HCT116 (cell line): ENCODE measurements around the gene PRICKLE2. TPM values are rescaled to one million over a fixed set of nuclear protein-coding genes. Genes with fewer than 3 reads are reported as not detected.

Source experiments
- ATAC-seq: fragments of 200-7000 bp; cut with Tn5 transposase; 2 replicates; pipeline ENCODE4 v1.9.1; 2020; ENCODE audit warnings: mild to moderate bottlenecking, moderate library complexity
- BruUV-seq: library from RNA; stranded (reverse); fragments of 400-500 nt; replicated peaks from 2 replicates; lab custom pipeline; 2021; lab: Mats Ljungman, UMichigan
- CTCF ChIA-PET: fragments of 300-600 bp; sonication (Branson Sonifier 250); formaldehyde crosslinking; loops from one replicate; lab custom pipeline; 2021; ENCODE audit warnings: antibody characterized with exemption; lab: Charles Lee
- POLR2A ChIA-PET: fragments of 300-600, 350-600 bp; sonication (Branson Sonifier 250); formaldehyde crosslinking; loops from one replicate; lab custom pipeline; 2021; ENCODE audit warnings: antibody characterized with exemption; lab: Charles Lee
- RAD21 ChIA-PET, 2 experiments: fragments of 300-600 bp; sonication (Branson Sonifier 250); formaldehyde crosslinking; loops; one replicate each; lab custom pipeline; 2023; ENCODE audit warnings: low total read pairs in 2 of 2; ENCODE audit not compliant: uncharacterized antibody in 2 of 2, unreplicated experiment in 2 of 2, low non-redundant PET in 1 of 2; lab: Charles Lee
- DNase-seq: peaks from one replicate; pipeline ENCODE4 v3.0.0-alpha.2; 2010; ENCODE audit warnings: low read depth, low spot score
- H2AFZ ChIP-seq: fragments of 200-600 bp; shearing (Covaris generic), sonication (generic); 2 replicates; pipeline ENCODE4 v1.6.1; 2017; ENCODE audit warnings: low read depth, mixed run types, mixed read lengths, antibody characterized with exemption, low read length; ENCODE audit not compliant: poor library complexity, severe bottlenecking
- H3K27ac ChIP-seq: 2 replicates; pipeline ENCODE4 v1.5.1; 2012; ENCODE audit warnings: low read depth, low read length
- H3K27me3 ChIP-seq: fragments of 200-600 bp; sonication (generic); 2 replicates; pipeline ENCODE4 v1.6.1; 2016; ENCODE audit warnings: mixed run types, low read length, mixed read lengths; ENCODE audit not compliant: insufficient read depth
- H3K36me3 ChIP-seq, 2 experiments: fragments of 200-500 bp in 1 of 2; fragments of 200-600 bp in 1 of 2; sonication (Bioruptor generic) in 1 of 2; sonication (generic) in 1 of 2; 2 replicates each; pipeline versions ENCODE4 v1.5.1 to v1.6.1; 2014 to 2016; ENCODE audit warnings: low read length in 2 of 2, inconsistent platforms in 1 of 2, mixed read lengths in 1 of 2, mixed run types in 1 of 2; ENCODE audit not compliant: insufficient read depth in 2 of 2, control insufficient read depth in 1 of 2
- H3K4me1 ChIP-seq, 2 experiments: fragments of 200-600 bp in 1 of 2; sonication (generic) in 1 of 2; 2 replicates each; pipeline versions ENCODE4 v1.5.1 to v1.6.1; 2012 to 2017; ENCODE audit warnings: low read length in 2 of 2, inconsistent platforms in 1 of 2, mild to moderate bottlenecking in 1 of 2, mixed read lengths in 1 of 2, mixed run types in 1 of 2, moderate library complexity in 1 of 2; ENCODE audit not compliant: insufficient read depth in 2 of 2, control insufficient read depth in 1 of 2
- H3K4me2 ChIP-seq: fragments of 200-600 bp; sonication (generic); 2 replicates; pipeline ENCODE4 v1.6.1; 2017; ENCODE audit warnings: mixed run types, low read length, mixed read lengths
- H3K4me3 ChIP-seq, 2 experiments: fragments of 200-600 bp in 1 of 2; sonication (generic) in 1 of 2; replicated peaks in 1 of 2; 2 replicates each; pipeline ENCODE4 v1.5.1; 2011 to 2016; ENCODE audit warnings: low read length in 2 of 2, control low read depth in 1 of 2, low read depth in 1 of 2, mild to moderate bottlenecking in 1 of 2, mixed read lengths in 1 of 2, mixed run types in 1 of 2
- H3K79me2 ChIP-seq: fragments of 200-600 bp; sonication (generic); 2 replicates; pipeline ENCODE4 v1.6.1; 2017; ENCODE audit warnings: mild to moderate bottlenecking, mixed run types, low read length, moderate library complexity, mixed read lengths; ENCODE audit not compliant: insufficient read depth
- H3K9ac ChIP-seq: fragments of 200-600 bp; sonication (generic); 2 replicates; pipeline ENCODE4 v1.6.1; 2016; ENCODE audit warnings: low read length, mixed read lengths
- H3K9me2 ChIP-seq: fragments of 200-600 bp; sonication (generic), shearing (Covaris generic); 2 replicates; pipeline ENCODE4 v1.6.1; 2017; ENCODE audit warnings: mixed run types, mild to moderate bottlenecking, moderate library complexity; ENCODE audit not compliant: insufficient read depth
- H3K9me3 ChIP-seq, 2 experiments: fragments of 200-500 bp in 1 of 2; fragments of 200-600 bp in 1 of 2; sonication (Bioruptor generic) in 1 of 2; sonication (generic) in 1 of 2; 2 replicates each; pipeline ENCODE4 v1.6.1; 2014 to 2017; ENCODE audit warnings: low read length in 2 of 2, mixed read lengths in 2 of 2, inconsistent platforms in 1 of 2, low read depth in 1 of 2, mild to moderate bottlenecking in 1 of 2, mixed run types in 1 of 2, moderate library complexity in 1 of 2; ENCODE audit not compliant: control insufficient read depth in 1 of 2, insufficient read depth in 1 of 2
- H4K20me1 ChIP-seq: fragments of 200-600 bp; sonication (generic), shearing (Covaris generic); 2 replicates; pipeline ENCODE4 v1.6.1; 2017; ENCODE audit warnings: mixed run types, mild to moderate bottlenecking, moderate library complexity; ENCODE audit not compliant: insufficient read depth
- ATF3 ChIP-seq: IDR thresholded peaks from 2 replicates; pipeline ENCODE4 v1.6.1; 2012
- CTCF ChIP-seq, 3 experiments: fragments of 200-600 bp in 1 of 3; sonication (generic) in 1 of 3; IDR thresholded peaks in 2 of 3; conservative IDR thresholded peaks in 1 of 3; 2 replicates each; pipeline ENCODE4 v1.5.1; 2012 to 2017; ENCODE audit warnings: low read depth in 2 of 3, low read length in 2 of 3, antibody characterized with exemption in 1 of 3, borderline replicate concordance in 1 of 3, control low read depth in 1 of 3, mild to moderate bottlenecking in 1 of 3, mixed read lengths in 1 of 3, mixed run types in 1 of 3, moderate library complexity in 1 of 3; ENCODE audit not compliant: insufficient read depth in 1 of 3
- ELF1 ChIP-seq: IDR thresholded peaks from 2 replicates; pipeline ENCODE4 v1.6.1; 2012; ENCODE audit warnings: low read depth, borderline replicate concordance
- EZH2 ChIP-seq: fragments of 200-600 bp; sonication (generic); IDR thresholded peaks from 2 replicates; pipeline ENCODE4 v1.6.1; 2017; ENCODE audit warnings: antibody characterized with exemption, mixed run types
- EZH2phosphoT487 ChIP-seq: fragments of 200-600 bp; IDR thresholded peaks from 2 replicates; pipeline ENCODE4 v1.6.1; 2018; ENCODE audit warnings: antibody characterized with exemption, borderline replicate concordance
- MAX ChIP-seq: IDR thresholded peaks from 2 replicates; pipeline ENCODE4 v1.6.1; 2012
- POLR2A ChIP-seq: IDR thresholded peaks from 2 replicates; pipeline ENCODE4 v1.7.0; 2011; ENCODE audit warnings: borderline replicate concordance; ENCODE audit not compliant: insufficient read depth, insufficient read length; ENCODE audit errors: extremely low read depth
- POLR2AphosphoS5 ChIP-seq: IDR thresholded peaks from 2 replicates; pipeline ENCODE4 v1.6.1; 2011; ENCODE audit warnings: mild to moderate bottlenecking, low read depth, low read length, moderate library complexity
- REST ChIP-seq: IDR thresholded peaks from 2 replicates; pipeline ENCODE4 v1.6.1; 2012; ENCODE audit warnings: low read depth
- SRF ChIP-seq: IDR thresholded peaks from 2 replicates; pipeline ENCODE4 v1.6.1; 2012; ENCODE audit warnings: low read depth
- ZFX ChIP-seq: fragments of 450-650 bp; IDR thresholded peaks from 2 replicates; pipeline ENCODE4 v1.6.1; 2017
- intact Hi-C: fragments of 100-400 bp; cut with micrococcal nuclease; formaldehyde crosslinking; loops from 2 replicates; pipeline ENCODE4 v1.10.0; 2022
- total RNA-seq: library from RNA; stranded (reverse); gene quantifications from one replicate; pipeline ENCODE4 v1.2.1, GENCODE V29; 2021; ENCODE audit not compliant: unreplicated experiment

The PRICKLE2 gene
- total RNA-seq, 1 experiment from 2014 or later = 0.05 TPM

- intact Hi-C loops = no loop called here
- Histone ChIP-seq H3K9me2 (no peaks in the 10 kb centered on the region), H2AFZ (no peak overlapping the region), H3K9ac (no peak overlapping the region), H3K36me3 (no peaks in the 10 kb centered on the region), H3K79me2 (no peaks in the 10 kb centered on the region), H3K27me3 (peaks cover 35% of the 10 kb centered on the region), H3K4me3 (no peak overlapping the region), H3K4me2 (no peak overlapping the region), H3K4me1 (no peaks in the 10 kb centered on the region), H3K9me3 (no peaks in the 10 kb centered on the region), H3K27ac (no peak overlapping the region), H4K20me1 (no peaks in the 10 kb centered on the region)
- DNase-seq (no peak), ATAC-seq (no peak)
- ChIA-PET POLR2A (no interaction called here), CTCF (no interaction called here), RAD21 (no interaction called here)
- no peak for TF ChIP-seq POLR2AphosphoS5
- TF ChIP-seq ATF3 = no peak
- no peak for TF ChIP-seq CTCF (IDR thresholded peaks at IDR 0.05 in 2 of 3, conservative IDR thresholded peaks at IDR 0.05 in 1 of 3; ENCODE audit: borderline replicate concordance in 1 of 3, insufficient read depth in 1 of 3, low read depth in 2 of 3, low read length in 2 of 3)
- no peak for TF ChIP-seq ELF1
- no peak for TF ChIP-seq SRF
- no peak for TF ChIP-seq EZH2
- no peak for TF ChIP-seq ZFX
- no peak for TF ChIP-seq REST
- no peak for TF ChIP-seq POLR2A
- no peak for TF ChIP-seq EZH2phosphoT487
- TF ChIP-seq MAX = no peak
- no TSS peak for BruUV-seq
Measured at GRCh38 chr3:64123931-64124330, 101.3 kb downstream of the PRICKLE2 start.
